Measurements from ENCODE around the gene WWTR1. TPM values are rescaled to one million over a fixed set of nuclear protein-coding genes. Genes with fewer than 3 reads are reported as not detected.

Gene WWTR1
- total and polyA plus RNA-seq, 2 donors (not counting 3 experiments of a cell fraction or from before 2014, with no cell fraction given) = 210 to 341 TPM

GRCh38 chr3:149701977-149702350 is 44.1 kb upstream of the WWTR1 start:
- TF ChIP-seq MAX (IDR thresholded peaks at IDR 0.05; ENCODE audit: insufficient read depth, insufficient read length) (no peak), JUN (IDR thresholded peaks at IDR 0.05; ENCODE audit: borderline replicate concordance, insufficient read depth, insufficient read length, low read depth) (no peak), FOS (IDR thresholded peaks at IDR 0.05; ENCODE audit: borderline replicate concordance, insufficient read depth, low read length) (no peak), GATA2 (IDR thresholded peaks at IDR 0.05; ENCODE audit: insufficient read depth, insufficient read length, low read depth, low read length) (no peak), POLR2AphosphoS5 (IDR thresholded peaks at IDR 0.05; ENCODE audit: insufficient read depth, low read depth, low read length) (no peak), EZH2 (IDR thresholded peaks at IDR 0.05; ENCODE audit: borderline replicate concordance, low read depth, low read length, severe bottlenecking) (no peak)
- TF ChIP-seq, protein P1, sequence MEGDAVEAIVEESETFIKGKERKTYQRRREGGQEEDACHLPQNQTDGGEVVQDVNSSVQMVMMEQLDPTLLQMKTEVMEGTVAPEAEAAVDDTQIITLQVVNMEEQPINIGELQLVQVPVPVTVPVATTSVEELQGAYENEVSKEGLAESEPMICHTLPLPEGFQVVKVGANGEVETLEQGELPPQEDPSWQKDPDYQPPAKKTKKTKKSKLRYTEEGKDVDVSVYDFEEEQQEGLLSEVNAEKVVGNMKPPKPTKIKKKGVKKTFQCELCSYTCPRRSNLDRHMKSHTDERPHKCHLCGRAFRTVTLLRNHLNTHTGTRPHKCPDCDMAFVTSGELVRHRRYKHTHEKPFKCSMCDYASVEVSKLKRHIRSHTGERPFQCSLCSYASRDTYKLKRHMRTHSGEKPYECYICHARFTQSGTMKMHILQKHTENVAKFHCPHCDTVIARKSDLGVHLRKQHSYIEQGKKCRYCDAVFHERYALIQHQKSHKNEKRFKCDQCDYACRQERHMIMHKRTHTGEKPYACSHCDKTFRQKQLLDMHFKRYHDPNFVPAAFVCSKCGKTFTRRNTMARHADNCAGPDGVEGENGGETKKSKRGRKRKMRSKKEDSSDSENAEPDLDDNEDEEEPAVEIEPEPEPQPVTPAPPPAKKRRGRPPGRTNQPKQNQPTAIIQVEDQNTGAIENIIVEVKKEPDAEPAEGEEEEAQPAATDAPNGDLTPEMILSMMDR (IDR thresholded peaks at IDR 0.05; ENCODE audit: extremely low read depth in 1 of 2, insufficient read depth in 1 of 2, low read depth in 1 of 2, low read length in 2 of 2) = no peak
- no peaks in the 10 kb centered on the region for H3K27me3 ChIP-seq (ENCODE audit: control insufficient read depth in 2 of 2, insufficient read depth in 2 of 2, low read length in 2 of 2)
- BruUV-seq (replicated peaks) = no TSS peak
- H3K4me2 ChIP-seq (ENCODE audit: insufficient read depth, low read length) = no peak overlapping the region
- H3K9me3 ChIP-seq (replicated peaks; ENCODE audit: control insufficient read depth, insufficient read depth, low read length) = no peaks in the 10 kb centered on the region
- intact Hi-C loops (cut with micrococcal nuclease) (no loop called here), dilution Hi-C loops (cut with MboI; ENCODE audit: extremely low pct_ligation_motif_present, low sequenced_read_pairs) (no loop called here)
- no peaks in the 10 kb centered on the region for H3K4me1 ChIP-seq (ENCODE audit: control insufficient read depth, extremely low read depth, insufficient read depth, low read length)
- H3K4me3 ChIP-seq (replicated peaks in 1 of 3; ENCODE audit: insufficient read depth in 1 of 3, low read depth in 1 of 3, low read length in 3 of 3) = no peak overlapping the region
- no peaks in the 10 kb centered on the region for H3K9me1 ChIP-seq (replicated peaks; ENCODE audit: control insufficient read depth, extremely low read depth, insufficient read depth, low read length)
- CTCF ChIA-PET = interaction anchor here (2.0 kb wide), 1 partner anchor 30 kb away, joined by 5 read pairs; no protein-coding TSS in a partner anchor
- POLR2A ChIA-PET = no interaction called here
- H4K20me1 ChIP-seq (replicated peaks; ENCODE audit: control insufficient read depth, extremely low read depth, insufficient read depth, low read length) = no peaks in the 10 kb centered on the region
- no peaks in the 10 kb centered on the region for H3K79me2 ChIP-seq (ENCODE audit: control insufficient read depth, insufficient read depth, low read length)
- DNase-seq (ENCODE audit: low read depth, low spot score) (no peak), FAIRE-seq (no peak)
- no peaks in the 10 kb centered on the region for H3K36me3 ChIP-seq (ENCODE audit: control insufficient read depth in 2 of 2, extremely low read depth in 1 of 2, insufficient read depth in 2 of 2, low read length in 2 of 2)
- no peak overlapping the region for H2AFZ ChIP-seq (ENCODE audit: low read depth, low read length)
- H3K27ac ChIP-seq (ENCODE audit: insufficient read depth, low read depth, low read length) = no peak overlapping the region
- H3K9ac ChIP-seq (replicated peaks; ENCODE audit: extremely low read depth, insufficient read depth, low read length) = no peak overlapping the region
